ENCODE data around the gene CEP85.
A peak's percentile ranks its signal among the peaks of the same experiment; 100 is the strongest.
"Not testable (repeated sequence)": the region's sequence is repeated elsewhere in the genome, so short reads cannot be mapped to it uniquely, and the experiment has no call there.

CEP85 gene

DNA sequence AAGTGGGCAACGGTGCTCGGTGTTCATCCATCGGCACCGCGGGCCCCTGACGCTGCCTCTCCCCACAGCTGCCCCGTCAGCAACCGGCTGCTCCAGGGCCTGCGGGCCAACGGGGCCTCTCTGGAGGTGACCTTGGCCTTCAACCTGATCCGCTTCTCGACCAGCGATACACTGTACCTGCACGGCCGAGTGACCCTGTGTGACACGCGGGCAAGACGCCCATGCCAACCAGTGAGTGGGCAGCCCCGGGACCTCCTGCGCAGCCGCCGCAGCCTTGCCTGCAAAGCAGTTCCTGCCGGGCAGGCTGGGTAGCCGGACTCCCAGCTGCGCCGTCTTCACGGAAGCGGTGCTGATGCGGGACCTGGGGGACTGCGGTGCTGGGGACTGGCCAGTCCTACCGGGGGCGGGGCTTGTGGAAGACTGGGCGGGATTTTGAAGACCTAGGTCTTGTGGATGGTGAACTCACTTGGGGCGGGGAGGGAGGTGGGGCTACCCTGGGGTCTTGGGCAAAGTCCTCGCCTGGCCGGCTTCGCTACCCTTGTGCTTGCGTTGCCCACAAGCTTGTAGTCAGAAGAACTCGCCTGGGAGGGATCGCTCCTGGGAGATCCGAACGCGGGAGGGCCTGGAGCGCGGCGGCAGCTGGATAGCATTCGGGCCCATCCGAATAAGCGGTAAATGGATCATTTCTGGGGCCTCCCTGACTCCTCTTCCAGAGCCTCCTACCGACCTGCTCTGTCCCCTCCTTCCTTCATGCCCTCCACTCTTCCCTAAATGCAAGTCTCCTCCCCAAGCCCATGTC lies 8.8 kb upstream of the CEP85 start:
- DNase-seq, result peak; percentile 39

DNA sequence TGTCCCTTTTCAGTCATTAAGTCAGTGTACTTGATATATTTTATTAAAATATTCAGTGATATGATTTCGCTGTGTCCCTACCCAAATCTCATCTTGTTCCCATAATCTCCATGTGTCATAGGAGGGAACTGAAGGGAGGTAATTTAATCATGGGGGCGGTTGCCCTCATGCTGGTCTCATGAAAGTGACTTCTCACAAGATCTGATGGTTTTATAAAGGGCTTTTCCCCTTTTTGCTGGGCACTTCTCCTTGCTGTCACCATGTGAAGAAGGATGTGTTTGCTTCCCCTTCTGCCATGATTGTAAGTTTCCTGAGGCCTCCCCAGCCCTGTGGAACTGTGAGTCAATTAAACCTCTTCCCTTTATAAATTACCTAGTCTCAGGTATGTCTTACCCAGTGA lies 3.3 kb upstream of the CEP85 start:
- DNase-seq, result not testable (repeated sequence)

DNA sequence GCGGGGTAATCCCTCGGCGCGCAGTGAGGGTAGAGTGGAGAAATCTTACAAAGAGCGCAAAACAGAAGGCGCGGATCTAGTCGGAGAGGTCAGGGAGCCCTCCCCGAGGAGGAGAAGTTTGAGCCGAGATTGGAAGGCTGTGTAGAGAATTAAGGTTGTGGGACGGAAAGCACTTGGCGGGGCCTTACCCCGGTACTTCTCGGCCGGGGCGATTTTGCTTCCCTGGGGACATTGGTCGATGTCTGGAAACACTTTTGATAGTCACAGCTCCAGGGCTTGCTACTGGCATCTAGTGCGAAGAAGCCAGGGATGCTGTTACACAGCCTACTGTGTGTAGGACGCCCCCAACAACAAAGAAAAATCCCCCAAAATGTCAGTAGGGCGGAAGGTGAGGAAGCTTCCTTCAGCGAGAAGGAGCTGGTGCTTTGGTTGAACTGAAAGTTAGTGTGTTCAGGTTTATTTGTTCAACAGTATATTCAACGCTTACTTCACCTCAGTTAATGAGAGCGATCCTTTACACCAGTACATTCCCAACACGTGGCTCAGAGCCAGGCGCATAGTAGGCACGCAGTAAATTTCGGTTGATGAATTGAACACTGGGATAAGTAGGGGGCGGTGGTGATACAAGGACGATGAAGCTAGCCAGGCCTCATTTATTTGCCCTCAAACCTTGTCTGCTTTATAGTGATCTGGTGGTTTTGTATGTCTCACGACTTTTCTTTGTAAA lies 807 bp downstream of the CEP85 start:
- DNase-seq, result no peak

DNA sequence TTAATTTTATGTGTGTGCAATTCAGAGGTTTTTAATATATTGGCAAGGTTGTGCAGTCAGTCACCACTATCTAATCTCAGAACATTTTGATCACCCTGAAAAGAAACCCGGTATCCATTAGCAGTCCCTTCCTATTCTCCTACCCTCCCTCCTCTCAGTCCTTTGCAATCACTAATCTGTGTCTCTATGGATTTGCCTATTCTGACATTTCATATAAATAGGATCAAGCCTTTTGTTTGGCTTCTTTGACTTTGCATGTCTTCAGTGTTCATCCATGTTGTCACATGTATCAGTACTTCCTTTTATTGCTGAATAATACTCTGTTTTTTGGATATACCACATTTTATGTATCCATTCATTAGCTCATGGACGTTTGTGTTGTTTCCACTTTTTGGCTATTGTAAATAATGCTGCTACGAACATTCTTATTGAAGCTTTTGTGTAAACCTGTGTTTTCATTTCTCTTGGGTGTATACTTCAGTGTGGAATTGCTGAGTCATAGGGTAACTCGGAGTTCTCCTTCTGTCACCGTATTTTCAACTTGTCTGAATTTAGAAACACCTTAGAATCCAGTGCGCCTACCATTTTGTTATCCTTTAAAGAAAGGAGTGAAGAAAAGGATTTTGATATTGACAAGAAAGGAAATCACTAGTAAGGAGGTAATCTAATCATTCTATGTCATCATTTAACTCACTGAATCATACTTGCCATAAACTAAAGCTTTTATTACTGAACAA lies 3.4 kb downstream of the CEP85 start:
- no peak for DNase-seq

DNA sequence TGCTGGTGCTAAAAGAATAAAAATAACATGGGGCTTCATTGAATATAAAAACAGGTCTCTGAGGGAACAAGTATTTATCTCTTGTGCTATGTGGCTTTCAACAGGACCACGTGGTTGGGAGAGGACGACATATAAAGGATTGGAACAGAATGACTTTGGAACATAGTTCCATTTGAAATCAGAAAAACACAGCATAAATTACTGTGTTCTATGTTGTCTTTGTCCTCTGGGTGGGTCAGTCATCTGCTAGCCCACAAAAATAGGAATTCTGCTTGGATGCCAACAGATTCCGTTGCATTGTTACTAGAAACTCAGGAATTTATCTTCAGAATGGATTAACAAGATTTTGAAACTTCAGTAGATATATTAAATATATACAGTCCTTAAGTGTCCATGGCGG lies 5.9 kb downstream of the CEP85 start:
- no peak for DNase-seq

DNA sequence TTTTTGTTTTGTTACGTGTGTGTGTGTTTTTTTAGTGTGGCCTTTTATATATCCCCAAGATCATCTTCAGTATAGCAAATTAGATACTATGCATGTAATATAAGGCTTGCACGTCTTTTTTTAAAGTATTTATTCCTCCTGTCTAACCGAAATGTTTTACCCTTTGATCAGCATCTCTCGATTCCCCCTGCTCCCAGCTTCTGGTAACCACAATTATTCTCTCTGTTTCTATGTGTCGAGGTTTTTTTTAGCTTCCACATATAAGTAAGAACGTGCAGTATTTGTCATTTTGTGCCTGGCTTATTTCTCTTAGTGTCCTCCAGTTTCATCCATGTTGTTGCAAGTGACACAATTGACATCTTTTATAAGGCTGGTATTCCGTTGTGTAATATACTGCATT lies 18.7 kb downstream of the CEP85 start:
- DNase-seq, result no peak

DNA sequence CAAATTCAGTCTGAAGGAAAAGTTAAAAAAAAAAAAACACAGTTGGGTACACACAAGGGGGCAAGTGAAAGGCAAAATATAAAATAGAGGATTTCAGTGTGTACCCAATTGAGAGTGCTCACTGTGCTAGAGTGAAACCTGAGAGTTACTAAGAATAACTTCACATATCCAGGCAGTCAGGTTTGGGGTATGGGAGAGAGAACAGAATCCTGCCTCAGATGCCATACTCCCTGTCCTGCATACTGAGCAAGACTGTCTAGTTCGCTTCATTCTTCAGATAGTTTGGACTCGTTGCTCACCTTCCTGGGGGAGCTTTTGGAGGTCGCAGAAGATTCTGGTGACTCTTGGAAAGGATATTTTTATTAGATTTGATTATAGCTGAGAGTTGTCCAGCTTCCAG lies 20.4 kb downstream of the CEP85 start:
- DNase-seq, result no peak

DNA sequence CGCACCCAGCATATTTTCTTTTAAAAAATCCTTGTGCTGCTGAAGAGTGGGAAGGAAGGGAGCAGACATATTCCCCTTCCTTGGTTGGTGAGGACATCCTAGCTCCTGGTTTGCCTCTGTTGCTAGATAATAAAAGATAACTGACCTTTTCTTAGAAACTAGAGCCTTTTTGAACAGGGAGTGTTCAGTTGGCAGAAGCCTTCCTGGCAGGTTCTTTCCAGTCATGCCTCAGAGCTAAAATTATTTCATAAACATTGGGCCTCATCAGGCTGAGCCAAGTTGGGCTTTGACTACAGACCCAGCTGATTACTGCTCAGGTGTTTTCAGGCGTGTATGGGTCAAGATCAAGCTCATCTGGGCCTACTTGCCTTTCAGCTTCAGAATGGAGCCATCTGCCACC lies 23.2 kb downstream of the CEP85 start:
- DNase-seq, result no peak

DNA sequence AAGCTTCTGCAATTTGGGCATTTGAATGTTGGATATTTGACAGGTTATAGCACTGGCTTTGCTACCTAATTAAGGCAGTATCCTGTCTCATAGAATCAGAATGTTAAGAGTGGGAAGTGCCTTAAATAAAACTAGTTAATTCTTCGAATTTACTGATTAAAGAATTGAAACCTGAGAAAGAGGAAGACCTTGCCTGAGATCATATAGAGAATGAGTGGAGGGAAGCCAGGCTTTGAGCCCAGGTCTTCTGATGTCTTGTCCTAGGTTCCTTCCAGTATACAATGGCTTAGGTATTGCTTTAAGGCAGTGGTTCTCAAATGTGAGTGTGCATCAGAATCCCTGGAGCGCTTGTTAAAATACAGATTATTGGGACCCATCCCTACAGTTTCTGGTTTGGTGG lies 25.0 kb downstream of the CEP85 start:
- DNase-seq, result no peak

DNA sequence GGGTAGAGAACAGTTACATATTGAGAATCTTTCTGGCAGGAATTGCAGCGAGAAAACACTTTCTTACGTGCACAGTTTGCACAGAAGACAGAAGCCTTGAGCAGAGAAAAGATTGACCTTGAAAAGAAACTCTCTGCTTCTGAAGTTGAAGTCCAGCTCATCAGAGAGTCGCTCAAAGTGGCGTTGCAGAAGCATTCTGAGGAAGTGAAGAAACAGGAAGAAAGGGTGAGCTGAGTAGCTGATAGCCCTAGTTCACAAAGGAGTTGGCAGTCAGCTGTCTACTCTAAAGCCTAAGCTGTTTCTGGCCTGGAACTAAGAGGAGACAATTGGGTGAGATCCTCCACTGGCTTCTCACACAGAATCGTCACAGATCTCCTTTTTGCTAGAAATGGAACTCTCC lies 25.6 kb downstream of the CEP85 start:
- DNase-seq, result no peak

DNA sequence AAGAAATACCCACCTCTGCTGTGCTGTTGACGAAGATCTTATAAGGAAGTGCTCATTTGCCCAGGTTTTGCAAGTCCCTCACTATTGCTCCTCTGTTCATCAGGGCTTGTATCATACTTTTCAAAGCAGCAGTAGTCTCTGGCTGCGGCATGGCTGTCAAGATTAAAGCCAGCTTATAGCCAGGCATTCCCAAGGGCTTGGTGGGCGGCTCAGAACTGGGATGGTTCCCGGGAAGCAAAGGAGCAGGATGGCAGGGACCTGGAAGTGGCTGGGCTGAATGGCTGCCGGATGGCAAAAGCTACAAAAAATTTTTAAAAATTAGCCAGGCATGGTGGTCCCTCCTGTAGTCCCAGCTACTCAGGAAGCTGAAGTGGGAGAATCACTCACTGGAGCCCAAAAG lies 29.2 kb downstream of the CEP85 start:
- DNase-seq, result no peak

DNA sequence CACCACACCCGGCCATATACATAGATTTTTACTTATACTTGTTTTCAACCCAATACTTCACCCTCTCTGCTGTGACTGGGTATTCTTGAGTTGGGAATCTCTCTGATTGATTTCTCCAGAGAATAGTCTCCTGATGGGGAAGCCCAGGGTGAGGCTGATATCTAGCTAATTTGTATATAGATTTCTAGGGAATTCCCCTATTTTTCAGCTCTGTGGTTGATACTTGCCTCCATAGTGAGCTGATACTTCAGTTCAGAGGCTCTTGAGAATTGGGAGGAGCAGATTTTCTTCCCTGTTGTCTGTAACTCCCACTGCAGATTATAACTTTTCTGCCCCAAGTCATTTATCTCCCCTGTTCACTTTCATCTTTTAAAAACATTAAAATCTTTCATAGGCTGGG lies 31.4 kb downstream of the CEP85 start:
- no peak for DNase-seq

DNA sequence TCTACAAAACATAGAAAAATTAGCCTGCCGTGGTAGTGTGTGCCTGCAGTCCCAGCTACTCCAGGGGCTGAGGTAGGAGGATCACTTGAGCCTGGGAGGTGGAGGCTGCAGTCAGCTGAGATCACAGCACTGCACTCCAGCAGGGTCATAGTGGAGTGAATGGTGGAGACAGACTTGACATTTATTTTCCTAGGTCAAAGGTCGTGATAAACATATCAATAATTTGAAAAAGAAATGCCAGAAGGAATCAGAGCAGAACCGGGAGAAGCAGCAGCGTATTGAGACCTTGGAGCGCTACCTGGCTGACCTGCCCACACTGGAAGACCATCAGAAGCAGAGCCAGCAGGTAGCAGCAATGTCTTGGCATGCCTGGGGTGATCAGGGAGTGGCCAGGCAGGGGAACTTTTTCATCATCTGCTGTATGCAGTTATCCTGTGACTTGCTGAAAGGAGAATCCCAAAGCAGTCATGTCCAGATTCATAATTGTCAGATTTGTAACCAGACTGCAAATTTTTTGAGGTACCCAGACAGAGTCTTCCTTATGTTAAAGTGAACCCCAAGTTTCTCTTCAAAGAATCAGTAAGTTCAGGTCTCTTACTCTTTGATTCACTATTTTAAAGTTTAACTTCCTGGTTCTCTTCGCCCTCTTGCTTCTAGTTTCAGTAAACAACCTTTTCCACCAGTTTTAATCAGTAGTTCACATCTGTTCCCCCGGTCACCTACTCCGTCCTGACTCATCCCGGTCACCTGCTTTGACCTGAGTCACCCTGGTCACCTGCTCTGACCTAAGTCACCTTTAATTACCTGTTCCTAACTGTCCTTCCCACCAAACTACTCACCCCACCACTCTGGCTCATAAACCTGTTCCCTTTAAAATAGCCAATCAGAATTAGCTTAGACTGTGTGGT lies 34.5 kb downstream of the CEP85 start:
- no peak for DNase-seq

DNA sequence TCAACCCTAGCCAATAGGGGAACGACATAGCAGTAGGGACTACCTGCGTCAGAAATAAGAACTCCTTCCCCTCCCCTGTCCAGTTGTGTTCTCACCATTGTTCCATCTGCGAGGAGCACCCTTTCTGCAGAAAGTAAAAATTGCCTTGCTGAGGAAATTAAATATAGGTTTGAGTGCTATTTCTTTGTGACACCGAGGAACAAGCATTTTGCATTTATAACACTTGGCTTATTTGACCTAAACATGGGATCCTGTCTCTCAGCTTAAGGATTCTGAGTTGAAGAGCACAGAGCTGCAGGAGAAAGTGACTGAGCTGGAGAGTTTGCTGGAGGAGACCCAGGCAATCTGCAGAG lies 35.2 kb downstream of the CEP85 start:
- no peak for DNase-seq

DNA sequence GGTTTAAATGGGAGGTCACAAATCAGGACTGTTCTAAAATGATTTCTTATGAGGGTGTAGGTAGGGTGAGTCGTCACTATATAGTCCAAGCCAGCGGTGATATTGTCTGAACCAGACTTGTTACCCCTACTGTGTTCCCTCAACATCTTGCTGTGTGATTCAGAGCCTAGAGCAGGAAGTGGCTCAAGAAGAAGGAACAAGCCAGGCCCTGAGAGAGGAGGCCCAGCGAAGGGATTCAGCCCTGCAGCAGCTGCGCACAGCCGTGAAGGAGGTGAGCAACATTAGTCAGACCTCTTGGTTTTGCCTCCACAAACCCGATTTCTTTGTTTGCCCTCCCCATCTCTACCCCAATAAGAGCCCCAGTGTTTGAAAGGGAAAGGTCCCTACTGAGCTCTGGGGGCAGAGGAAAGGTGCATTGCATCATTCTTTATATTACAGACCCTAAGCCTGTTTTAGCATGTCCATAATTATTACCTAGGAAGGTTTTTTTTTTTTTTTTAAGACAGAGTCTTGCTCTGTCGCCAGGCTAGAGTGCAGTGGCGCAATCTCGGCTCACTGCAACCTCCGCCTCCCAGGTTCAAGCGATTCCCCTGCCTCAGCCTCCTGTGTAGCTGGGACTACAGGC lies 40.9 kb downstream of the CEP85 start:
- DNase-seq, result no peak

DNA sequence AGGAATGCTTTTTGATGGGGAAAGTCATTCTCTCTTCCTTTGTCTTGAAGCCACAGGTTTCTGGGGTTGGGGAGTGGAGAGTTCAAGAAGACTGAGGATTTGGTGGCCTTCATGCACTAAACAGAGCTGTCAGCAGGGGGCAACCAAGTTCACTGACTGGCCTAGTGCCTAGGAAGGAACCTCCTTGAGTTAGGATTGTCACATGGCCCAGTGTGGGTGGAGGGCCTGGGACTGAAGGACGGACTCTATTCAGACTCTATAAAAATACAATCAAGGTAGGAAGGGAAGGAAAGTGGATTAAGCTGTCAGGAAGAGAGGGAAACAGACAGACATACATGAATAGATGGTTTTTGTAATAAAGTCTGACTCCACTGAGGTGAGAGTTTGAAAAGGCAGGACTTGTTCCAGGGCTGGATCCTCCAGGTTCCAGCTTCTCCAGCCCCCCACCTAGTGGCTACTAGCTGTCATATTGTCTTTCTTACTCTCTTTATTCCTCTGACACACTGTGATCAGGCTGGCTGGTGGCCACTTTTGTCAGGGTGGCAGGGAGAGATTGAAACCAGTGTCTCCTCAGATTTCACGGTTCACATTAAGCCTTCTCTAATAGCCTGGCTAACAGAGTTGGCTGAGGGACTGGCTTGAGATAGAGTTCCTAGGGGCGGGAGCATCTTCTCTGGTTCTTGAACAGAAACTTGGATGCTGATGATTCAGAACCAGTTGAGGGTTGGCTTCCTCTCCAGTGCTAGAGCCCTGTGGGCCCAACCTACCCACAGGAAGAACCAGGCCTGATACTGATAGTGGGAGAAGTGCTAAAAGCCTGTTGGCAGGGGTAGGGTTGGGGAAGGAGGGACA lies 41.8 kb downstream of the CEP85 start:
- peak; percentile 82 for DNase-seq

DNA sequence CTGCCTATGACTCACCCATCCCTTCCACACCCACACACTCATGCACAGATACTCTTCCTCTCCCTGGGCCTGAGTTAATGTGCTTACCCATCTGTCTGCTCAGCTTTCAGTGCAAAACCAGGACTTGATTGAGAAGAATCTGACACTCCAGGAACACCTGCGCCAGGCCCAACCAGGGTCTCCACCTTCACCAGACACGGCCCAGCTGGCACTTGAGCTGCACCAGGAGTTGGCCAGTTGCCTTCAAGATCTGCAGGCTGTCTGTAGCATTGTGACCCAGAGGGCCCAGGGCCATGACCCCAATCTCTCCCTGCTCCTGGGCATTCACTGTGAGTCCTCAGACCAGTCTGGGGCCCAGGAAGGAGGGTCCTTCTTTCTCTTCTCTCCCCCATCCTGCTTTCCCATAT lies 42.4 kb downstream of the CEP85 start:
- DNase-seq, result no peak

DNA sequence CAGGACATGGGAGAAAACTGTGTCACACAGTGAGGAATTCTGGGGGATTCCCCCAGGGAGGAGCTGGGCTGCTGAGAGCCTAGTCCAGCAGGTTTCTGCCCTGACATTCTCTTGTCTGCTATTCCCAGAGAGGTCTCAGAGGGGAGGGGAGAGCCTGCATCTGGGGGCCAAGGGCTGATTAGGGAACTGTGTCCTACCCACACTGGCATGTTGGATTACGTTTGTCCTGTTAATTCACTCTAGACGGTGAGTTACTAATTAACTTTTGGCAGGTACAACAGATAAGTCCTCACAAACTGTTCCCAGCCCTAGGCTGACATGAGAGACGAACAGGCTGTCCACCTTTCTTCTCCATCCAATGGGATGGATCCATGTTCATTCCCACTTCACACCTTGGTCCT lies 43.3 kb downstream of the CEP85 start:
- DNase-seq, result no peak

DNA sequence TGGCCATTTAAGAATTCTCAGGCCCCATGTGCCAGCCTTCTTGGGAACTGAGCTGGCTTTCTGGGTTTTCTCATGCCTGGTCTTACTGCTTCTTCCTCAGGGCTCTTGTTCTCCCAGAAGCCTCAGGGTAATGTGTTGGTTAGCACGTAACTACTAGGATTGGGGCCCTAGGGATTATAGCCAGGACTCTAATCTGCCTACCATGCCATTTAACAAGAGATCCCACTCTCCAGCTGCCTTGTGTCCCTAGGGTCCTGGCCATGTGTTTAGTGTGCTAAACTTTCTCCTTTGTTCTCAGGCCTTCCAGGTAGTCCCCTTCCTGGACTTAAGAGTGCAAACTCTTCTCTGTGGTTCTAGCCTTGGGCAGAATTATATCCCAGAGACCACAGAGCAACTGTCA lies 43.7 kb downstream of the CEP85 start:
- DNase-seq, result no peak

DNA sequence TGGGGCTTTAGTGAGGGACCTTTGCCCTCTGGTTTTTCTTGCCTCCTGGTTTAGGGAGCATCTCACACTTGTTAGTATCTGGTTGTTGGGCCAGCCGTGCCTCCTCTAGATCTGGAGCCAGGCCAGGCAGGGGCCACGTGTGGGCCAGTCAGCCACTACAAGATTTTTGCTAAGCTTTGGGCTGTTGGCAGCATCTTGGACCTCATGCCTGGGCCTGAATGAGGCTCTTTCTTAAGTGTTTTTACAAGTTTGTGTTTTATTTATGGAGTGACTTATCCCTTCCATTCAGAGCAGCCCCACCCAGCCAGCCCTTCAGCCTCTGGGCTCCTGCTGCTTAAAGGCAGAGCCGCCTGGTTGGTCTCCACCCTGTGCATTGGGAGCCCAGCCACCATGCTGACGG lies 44.3 kb downstream of the CEP85 start:
- no peak for DNase-seq

DNA sequence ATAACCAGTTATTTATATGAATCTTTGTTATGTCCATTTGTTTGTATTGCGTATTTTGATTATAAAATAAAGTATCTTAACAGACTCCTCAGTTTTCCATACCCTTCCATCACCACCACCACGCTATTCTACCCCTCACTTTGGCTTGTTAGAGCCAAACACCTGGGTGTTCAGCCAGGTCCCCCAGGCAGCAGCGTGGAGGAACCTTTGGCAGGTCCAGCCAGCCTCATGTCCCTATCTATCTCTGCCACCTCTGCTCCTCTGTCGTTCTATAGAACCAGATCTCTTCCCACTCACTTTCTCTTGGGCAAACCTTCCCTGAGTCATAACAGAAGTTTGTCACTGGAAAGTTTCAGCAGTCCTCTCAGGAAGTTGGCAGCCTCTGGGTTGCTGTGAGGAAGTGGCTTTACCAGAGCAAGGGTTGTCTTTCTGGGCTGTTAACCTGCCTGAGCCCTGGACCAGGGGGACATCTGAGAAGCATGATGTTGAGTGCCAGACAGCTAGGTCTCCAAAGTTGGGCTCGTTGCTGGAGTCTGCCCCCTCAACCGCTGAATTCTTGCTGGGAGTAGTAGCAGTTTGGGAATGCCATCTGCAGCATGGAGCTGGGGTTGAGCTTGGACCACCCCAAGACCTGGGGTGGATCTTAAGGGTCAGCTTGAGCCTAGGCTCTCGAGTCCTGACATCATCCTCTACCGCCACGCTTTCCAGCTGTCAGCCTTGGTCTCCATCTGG lies 44.9 kb downstream of the CEP85 start:
- peak; percentile 43 for DNase-seq
